Gastrocnemius medialis (tissue), 4 donors: ENCODE results near the gene ABLIM3.

Source experiments
- POLR2A ChIP-seq, 2 donors: fragments of 450-650 bp; IDR thresholded peaks; one replicate each; pipeline ENCODE4 v1.6.1; 2017; ENCODE audit warnings: antibody characterized with exemption in 2 of 2, mild to moderate bottlenecking in 2 of 2, moderate library complexity in 2 of 2
- TF ChIP-seq, protein P1 (sequence below), 5 experiments: fragments of 450-650 bp in 3 of 5; fragments of 200-600 bp in 2 of 5; sonication (generic) in 2 of 5; IDR thresholded peaks in 4 of 5; conservative IDR thresholded peaks in 1 of 5; 1 replicate in 4 of 5; 2 replicates in 1 of 5; pipeline ENCODE4 v1.5.1; 2016 to 2019; ENCODE audit warnings: antibody characterized with exemption in 5 of 5, mild to moderate bottlenecking in 3 of 5, moderate library complexity in 3 of 5

DNA sequence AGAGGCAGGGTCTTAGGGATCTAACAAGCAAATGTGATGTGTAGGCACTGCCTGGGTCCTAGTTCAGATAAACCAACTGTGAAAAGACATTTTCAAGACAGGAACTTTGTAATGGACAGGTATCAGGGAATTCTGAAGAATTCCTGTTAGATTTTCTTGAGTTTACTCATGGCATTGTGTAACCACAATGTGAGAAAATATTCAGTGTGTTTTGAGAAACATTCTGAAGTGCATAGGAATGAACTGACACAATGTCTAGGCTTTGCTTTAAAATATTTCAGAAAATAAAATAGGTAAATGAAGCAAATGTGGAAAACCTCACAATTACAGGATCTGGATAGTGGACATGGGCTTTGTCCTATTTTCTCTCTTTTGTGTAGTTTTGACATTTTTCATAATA lies 115.2 kb downstream of the ABLIM3 start:
- TF ChIP-seq, protein P1, sequence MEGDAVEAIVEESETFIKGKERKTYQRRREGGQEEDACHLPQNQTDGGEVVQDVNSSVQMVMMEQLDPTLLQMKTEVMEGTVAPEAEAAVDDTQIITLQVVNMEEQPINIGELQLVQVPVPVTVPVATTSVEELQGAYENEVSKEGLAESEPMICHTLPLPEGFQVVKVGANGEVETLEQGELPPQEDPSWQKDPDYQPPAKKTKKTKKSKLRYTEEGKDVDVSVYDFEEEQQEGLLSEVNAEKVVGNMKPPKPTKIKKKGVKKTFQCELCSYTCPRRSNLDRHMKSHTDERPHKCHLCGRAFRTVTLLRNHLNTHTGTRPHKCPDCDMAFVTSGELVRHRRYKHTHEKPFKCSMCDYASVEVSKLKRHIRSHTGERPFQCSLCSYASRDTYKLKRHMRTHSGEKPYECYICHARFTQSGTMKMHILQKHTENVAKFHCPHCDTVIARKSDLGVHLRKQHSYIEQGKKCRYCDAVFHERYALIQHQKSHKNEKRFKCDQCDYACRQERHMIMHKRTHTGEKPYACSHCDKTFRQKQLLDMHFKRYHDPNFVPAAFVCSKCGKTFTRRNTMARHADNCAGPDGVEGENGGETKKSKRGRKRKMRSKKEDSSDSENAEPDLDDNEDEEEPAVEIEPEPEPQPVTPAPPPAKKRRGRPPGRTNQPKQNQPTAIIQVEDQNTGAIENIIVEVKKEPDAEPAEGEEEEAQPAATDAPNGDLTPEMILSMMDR (IDR thresholded peaks at IDR 0.05 in 4 of 5, conservative IDR thresholded peaks at IDR 0.05 in 1 of 5): no peak
- no peak for TF ChIP-seq POLR2A (IDR thresholded peaks at IDR 0.05)
